HG03558 (cell line): Measurements from ENCODE around the gene CREB5.

ENCODE experiments used
- ATAC-seq: cut with Tn5 transposase; IDR thresholded peaks from one replicate; pipeline ENCODE4 v1.9.1; 2021; ENCODE audit warnings: moderate number of reproducible peaks; ENCODE audit not compliant: unreplicated experiment; ENCODE audit errors: extremely low read depth

Gene CREB5

DNA sequence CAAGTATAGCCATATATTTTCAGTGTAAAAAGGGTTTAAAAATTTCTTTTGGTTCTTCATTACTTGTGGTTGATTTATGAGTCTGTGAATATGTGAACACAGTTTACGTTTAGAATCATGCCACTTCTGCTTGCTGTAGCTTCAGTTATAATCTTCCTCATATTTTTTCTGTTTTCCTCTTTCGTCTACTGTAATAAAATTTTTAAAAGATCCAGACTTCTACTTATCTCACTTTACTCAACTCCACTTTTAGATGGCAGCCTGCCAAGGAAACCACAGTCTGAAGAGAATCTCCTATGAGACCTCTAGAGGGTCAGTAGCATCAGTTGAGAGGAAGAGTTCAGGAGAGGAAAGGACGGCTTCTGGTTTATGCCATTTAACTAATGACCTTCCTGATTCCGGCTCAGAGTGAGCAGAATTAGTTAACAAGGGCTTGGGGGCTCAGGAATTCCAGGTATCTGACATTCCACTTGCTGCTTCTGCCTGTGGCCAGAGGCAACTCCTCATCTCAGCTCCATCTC, 21.4 kb downstream of the CREB5 start:
- ATAC-seq: no peak

GRCh38 chr7:28434510-28434909, 22.2 kb downstream of the CREB5 start:
- no peak for ATAC-seq

DNA sequence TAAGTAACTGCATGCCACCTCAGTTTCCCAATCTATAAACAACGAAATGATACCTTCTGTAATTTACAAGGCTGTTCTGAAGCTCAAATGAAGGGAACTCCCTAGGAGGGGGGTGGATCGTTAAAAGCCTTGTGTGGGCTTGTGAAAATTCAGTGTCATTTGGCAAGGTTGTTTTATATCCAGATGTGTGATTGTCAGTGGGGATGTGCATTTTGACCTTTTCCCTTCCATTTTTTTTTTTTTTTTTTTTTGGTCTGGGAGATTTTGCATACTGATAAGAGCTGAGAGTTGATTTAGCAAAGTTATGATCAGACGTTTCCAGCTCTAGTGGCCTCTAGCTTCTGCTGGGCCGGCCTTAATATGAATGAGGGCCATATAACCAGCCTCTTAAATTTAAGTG, 22.8 kb downstream of the CREB5 start:
- ATAC-seq: no peak

DNA sequence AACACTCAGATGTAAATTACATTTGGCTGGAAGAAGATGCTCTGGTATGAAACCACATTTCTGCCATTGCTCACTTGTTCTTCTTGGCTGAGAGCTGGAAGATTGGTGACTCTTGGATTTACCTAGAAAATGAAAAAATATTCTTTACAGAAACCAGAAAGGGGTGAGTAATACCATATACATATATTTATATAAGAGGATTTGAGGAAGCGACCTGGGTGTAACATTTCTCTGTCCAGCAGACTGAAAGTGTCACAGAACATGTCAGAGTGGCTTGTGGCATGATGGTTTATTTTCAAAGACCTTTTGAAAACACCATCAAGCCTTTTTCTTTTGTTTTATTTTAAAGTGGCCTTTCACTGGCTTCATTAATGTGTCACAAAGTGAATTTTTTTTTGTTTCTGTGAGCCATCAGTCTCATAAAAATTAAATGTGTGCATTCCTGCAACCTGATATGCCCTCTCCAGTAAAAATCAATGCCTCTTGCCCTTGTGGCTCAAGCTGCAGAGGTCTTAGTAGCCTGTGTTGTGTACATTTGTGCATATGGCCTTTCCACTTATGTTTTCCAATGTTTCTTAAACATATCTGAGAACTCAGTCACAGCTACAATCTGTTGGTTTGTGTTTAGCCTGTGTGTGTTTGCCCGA, 23.5 kb downstream of the CREB5 start:
- no peak for ATAC-seq

GRCh38 chr7:28440055-28440601, 27.8 kb downstream of the CREB5 start:
- no peak for ATAC-seq

DNA sequence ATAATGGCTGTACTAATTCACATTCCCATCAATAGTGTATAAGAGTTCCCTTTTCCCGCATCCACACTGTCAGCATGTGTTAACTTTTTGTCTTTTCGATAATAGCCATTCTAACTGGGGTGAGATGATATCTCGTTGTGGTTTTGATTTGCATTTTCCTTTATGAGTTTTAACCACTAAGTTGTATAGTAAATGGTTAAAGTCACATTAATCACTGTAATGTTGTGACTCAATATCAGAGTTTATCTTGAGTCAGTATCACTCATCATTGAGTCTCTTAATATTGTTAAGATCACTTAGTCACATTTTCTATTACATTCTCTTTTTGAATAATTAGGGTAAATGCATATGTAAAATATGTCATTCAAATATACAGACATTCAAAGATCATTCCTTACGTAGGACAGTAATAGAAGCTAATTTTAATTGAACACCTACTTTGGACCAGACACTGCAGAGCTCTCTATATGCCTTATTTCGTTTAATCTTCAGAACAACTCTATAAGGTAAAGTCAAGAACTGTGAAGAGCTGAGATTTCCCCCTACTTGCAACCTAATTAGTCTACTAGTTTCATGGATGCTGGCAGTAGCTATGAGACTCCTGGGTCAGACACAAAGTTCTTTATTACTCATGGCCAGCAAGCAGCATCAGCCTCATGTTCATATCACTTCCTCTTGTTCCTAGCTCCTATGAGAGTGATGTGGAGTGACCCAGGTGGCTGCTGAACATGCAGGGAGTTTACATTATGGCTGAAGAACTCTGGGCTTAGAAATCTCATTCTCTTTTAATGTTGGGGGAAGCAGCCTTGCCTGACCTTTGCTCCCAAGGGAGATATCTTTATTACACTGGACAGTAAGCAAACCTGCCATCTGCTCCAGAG, 30.5 kb downstream of the CREB5 start:
- ATAC-seq: no peak

DNA sequence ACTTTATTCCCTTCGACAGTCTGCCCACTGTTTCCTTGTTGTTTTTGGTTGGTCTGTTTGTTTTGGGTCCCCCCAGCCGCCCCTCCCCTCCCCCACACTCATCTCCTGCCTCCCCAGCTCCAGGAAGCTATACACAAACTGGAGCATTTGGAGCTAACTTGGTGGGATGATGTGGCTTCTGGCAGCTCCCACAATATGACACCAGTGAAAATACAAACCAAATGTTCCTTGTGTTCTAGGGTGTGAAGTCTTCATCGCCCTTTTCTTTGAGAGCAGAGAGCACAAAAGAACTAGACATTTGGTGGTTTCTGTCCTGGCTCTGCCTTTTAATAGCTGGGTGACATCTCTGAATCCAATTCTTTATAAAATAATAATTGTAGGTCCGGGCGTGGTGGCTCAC, 33.8 kb downstream of the CREB5 start:
- no peak for ATAC-seq

GRCh38 chr7:28447071-28447470, 34.8 kb downstream of the CREB5 start:
- no peak for ATAC-seq

DNA sequence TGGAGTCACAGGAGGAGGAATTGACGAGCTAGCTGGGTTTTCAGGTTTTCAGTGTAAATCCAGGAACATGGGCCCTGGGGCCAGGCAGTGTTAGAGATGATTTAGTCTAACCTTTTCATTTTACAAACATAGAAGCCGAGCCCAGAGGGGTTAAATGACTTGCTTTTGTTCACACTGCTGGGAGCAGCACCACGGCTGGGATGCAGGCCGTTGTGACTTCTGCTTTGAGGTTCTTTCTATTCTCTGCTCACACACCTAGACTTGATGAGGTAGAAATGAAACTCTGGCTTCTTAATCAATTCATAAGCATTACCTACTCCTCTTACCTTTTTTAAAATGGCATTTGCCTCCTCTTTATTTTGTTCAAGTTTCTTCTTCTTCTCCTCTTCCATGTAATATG, 36.4 kb downstream of the CREB5 start:
- no peak for ATAC-seq

GRCh38 chr7:28452681-28453080, 40.4 kb downstream of the CREB5 start:
- no peak for ATAC-seq

GRCh38 chr7:28455486-28455885, 43.2 kb downstream of the CREB5 start:
- ATAC-seq: no peak

GRCh38 chr7:28456044-28456443, 43.7 kb downstream of the CREB5 start:
- no peak for ATAC-seq

DNA sequence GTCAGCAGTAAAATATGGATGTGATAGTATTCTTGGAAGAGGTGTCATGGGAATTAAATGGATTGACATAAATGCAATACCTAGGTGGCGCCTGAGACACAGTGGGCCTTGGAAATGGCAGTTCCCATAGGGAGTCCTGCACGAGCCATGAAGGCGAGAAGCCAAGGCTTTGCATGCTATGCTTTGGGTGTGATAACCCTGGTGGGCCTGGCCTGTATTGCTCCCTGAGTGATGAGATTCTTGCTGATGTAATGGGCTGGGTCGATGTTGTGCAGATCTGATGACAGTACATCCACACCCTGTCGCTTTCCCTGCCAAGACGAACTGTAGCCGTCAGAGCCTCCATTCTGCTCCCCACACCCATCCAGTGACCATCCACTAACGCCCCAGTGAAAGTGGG, 46.4 kb downstream of the CREB5 start:
- no peak for ATAC-seq

DNA sequence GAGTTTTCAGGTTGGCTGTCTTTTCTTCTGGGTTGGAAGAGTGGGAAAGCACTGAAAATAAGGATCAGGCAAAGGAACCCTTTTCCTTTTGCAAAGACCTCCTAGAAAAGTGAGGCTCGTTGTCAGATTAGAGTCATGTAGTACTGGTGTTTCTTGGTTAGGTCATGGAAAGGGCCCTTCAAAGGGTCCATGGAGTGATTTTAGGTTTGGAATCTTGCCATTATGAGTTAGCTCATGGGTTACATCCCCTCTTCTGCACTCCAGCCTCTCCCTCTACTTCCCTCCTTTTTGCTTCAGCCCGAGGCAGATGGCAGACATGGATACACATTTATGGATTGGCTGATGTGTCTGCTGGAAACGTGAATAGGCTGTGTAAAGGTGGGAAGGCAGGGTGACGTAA, 47.0 kb downstream of the CREB5 start:
- ATAC-seq: no peak

DNA sequence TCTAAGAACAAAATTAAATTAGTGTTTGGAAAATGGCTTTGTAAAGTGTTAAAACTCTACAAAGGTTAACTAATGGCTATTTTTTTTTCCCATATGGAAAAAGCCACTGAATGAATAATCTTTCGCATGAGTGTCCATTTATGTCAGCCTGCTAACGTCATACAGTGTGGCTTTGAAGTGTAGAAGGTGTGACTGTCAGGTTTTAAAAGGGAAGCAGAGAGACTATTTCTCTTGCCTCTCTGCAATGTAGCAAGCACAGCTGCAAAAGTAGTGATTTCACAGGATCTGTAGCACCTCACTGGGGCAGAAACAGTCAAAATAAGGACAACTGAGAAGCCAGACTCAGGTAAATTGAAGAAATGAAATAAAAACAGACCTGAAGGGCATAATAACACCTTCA, 53.4 kb downstream of the CREB5 start:
- ATAC-seq: no peak

DNA sequence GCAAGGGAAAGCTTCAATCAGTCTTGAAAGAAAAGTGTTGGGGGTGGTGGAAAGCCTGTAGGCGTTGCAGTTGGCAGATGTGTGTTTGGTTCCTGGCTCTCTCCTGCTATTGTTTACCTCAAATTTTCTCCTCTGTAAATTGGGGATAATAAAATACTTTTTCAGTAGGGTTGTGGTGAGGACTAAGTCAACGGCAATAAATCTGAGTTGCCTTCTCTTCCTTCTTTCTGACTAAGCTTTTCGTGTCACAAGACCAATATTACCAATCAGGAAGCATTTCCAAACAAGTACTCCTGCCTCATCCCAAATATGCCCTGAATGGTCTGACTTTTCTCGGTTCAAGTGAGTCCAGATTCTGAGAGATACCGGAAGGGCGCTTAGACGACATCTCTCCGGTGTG, 54.0 kb downstream of the CREB5 start:
- no peak for ATAC-seq

DNA sequence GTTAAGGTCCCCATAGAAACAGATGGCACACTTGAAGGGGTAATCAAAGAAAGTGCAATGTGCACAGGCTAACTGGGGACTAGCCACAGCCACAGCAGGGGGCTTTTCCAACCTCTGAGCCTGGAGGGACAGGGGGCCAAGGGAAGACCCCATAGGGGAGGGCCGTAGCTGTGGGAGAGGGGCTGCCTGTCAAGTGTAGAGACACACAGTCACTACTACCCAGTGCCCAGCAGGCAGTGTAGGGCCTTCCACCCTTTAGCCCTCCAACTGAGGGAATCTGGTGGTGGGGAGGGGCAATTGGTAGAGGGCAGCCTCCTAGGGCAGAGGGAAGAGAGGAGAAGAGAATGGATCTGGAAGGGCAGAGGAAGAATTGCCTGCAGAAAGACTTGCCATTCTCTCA, 54.6 kb downstream of the CREB5 start:
- no peak for ATAC-seq

DNA sequence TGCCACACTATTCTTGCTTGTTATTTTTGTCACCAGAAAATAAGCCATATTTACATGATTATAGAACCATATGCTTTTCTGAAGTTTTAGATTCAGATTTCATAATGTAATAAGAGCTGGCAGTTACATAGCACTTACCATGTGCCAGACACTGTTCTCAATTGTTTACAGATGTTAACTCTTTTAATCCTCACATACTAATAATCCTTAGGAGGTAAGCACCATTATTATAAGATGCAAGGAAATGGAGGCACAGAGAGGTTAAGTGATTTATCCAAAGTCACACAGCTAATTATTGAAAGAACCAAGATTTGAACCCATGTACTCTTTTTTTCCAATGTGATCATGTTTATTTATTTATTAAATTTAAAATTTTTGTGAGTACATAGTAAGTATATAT, 57.2 kb downstream of the CREB5 start:
- no peak for ATAC-seq

DNA sequence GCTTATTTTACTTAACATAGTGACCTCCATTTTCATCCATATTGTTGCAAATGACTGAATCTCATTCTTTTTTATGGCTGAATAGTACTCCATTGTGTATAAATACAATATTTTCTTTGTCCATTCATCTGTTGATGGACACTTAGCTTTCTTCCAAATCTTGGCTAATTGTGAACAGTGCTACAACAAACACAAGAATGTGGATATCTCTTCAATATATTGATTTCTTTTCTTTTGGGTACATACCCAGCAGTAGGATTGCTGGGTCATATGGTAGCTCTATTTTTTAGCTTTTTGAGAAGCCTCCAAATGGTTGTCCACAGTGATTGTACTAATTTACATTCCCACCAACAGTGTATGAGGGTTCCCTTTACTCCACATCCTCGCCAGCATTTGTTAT, 58.0 kb downstream of the CREB5 start:
- no peak for ATAC-seq

DNA sequence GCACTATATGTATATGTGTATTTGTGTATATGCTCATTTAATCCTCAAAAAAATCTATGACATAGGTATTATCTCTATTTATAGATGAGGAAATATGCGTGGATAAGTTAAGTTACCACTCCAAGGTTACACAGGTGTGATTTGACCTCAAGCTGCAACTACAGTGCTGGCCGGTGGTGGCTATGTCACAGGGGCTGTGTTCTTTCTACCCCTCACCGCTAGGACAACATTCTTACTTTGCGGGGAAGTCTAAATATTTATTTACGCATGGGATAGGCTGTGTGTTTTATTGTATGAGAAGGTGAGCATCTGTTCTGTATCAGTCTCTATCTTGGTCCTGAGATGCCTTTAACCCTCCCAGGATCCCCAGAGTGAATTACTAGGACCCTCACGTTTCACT, 60.0 kb downstream of the CREB5 start:
- no peak for ATAC-seq

- ATAC-seq: no peak
Measured at GRCh38 chr7:28473571-28474281, 61.4 kb downstream of the CREB5 start.
